DOHH2 (cell line): ENCODE data around the gene MRTFB.
A peak's percentile ranks its signal among the peaks of the same experiment; 100 is the strongest.

Experiments
- H3F3A ChIP-seq: fragments of 200-600 bp; sonication (generic), shearing (Covaris generic); 2 replicates; pipeline ENCODE4 v1.6.0; 2016; ENCODE audit warnings: antibody characterized with exemption, mild to moderate bottlenecking; ENCODE audit not compliant: control insufficient read depth, insufficient read depth
- H3K27ac ChIP-seq: fragments of 200-600 bp; sonication (generic); 2 replicates; pipeline ENCODE4 v1.5.1; 2014; ENCODE audit warnings: low read depth, mild to moderate bottlenecking, low read length, moderate library complexity
- H3K27me3 ChIP-seq: fragments of 200-600 bp; sonication (generic); 2 replicates; pipeline ENCODE4 v1.6.1; 2014; ENCODE audit warnings: mild to moderate bottlenecking, low read length, mixed read lengths; ENCODE audit not compliant: control insufficient read depth
- H3K36me3 ChIP-seq: fragments of 200-600 bp; sonication (generic); 2 replicates; pipeline ENCODE4 v1.6.1; 2014; ENCODE audit warnings: mild to moderate bottlenecking, low read length, moderate library complexity, mixed read lengths; ENCODE audit not compliant: control insufficient read depth
- H3K4me1 ChIP-seq: fragments of 200-600 bp; sonication (generic); 2 replicates; pipeline ENCODE4 v1.6.1; 2014; ENCODE audit warnings: mild to moderate bottlenecking, low read length, mixed read lengths; ENCODE audit not compliant: control insufficient read depth
- H3K4me2 ChIP-seq: fragments of 200-600 bp; sonication (generic); 2 replicates; pipeline ENCODE4 v1.6.0; 2014; ENCODE audit warnings: mild to moderate bottlenecking, low read length, moderate library complexity
- H3K4me3 ChIP-seq: fragments of 200-600 bp; sonication (generic); 2 replicates; pipeline ENCODE4 v1.5.1; 2014; ENCODE audit warnings: mild to moderate bottlenecking, low read length, mixed read lengths
- H3K79me2 ChIP-seq: fragments of 200-600 bp; sonication (generic); 2 replicates; pipeline ENCODE4 v1.6.1; 2014; ENCODE audit warnings: mild to moderate bottlenecking, low read length, mixed read lengths; ENCODE audit not compliant: control insufficient read depth
- H3K9me2 ChIP-seq: fragments of 200-600 bp; sonication (generic); replicated peaks from 2 replicates; pipeline ENCODE4 v1.6.1; 2014; ENCODE audit warnings: mild to moderate bottlenecking, low read length, mixed read lengths; ENCODE audit not compliant: control insufficient read depth
- H3K9me3 ChIP-seq: fragments of 200-600 bp; sonication (generic); 2 replicates; pipeline ENCODE4 v1.6.1; 2014; ENCODE audit warnings: antibody characterized with exemption, low read length, mixed read lengths; ENCODE audit not compliant: control insufficient read depth, insufficient read depth
- H4K20me1 ChIP-seq: fragments of 200-600 bp; sonication (generic); 2 replicates; pipeline ENCODE4 v1.6.0; 2014; ENCODE audit warnings: low read depth, mild to moderate bottlenecking, antibody characterized with exemption, low read length, moderate library complexity; ENCODE audit not compliant: control insufficient read depth, insufficient read depth
- EZH2phosphoT487 ChIP-seq: fragments of 200-600 bp; sonication (generic); IDR thresholded peaks from 2 replicates; pipeline ENCODE4 v1.6.1; 2017; ENCODE audit warnings: borderline replicate concordance, mild to moderate bottlenecking, antibody characterized with exemption, low read length, moderate library complexity, mixed read lengths
- TF ChIP-seq, protein P1 (sequence below): fragments of 200-600 bp; sonication (generic); IDR thresholded peaks from one replicate; pipeline ENCODE4 v1.5.1; 2014; ENCODE audit warnings: antibody characterized with exemption, mild to moderate bottlenecking, low read depth, low read length; ENCODE audit not compliant: poor library complexity, severe bottlenecking

The MRTFB gene

DNA sequence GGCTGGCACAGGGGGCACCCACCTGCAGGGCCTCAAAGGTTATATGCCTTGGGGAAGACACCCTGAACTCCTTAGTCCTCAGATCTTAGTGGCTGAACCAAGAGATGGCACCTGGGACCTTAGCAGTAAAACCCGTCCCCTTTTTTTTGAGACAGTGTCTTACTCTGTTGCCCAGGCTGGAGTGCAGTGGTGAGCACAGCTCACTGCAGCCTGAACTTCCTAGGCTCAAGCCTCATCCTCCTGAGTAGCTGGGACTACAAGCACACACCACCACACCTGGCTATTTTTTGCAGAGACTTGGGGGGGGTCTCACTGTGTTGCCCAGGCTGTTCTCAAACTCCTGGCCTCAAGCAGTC lies 237.2 kb downstream of the MRTFB start:
- H3K36me3 ChIP-seq = no peaks in the 10 kb centered on the region
- peaks cover 60% of the 10 kb centered on the region for H3K4me1 ChIP-seq
- TF ChIP-seq, protein P1, sequence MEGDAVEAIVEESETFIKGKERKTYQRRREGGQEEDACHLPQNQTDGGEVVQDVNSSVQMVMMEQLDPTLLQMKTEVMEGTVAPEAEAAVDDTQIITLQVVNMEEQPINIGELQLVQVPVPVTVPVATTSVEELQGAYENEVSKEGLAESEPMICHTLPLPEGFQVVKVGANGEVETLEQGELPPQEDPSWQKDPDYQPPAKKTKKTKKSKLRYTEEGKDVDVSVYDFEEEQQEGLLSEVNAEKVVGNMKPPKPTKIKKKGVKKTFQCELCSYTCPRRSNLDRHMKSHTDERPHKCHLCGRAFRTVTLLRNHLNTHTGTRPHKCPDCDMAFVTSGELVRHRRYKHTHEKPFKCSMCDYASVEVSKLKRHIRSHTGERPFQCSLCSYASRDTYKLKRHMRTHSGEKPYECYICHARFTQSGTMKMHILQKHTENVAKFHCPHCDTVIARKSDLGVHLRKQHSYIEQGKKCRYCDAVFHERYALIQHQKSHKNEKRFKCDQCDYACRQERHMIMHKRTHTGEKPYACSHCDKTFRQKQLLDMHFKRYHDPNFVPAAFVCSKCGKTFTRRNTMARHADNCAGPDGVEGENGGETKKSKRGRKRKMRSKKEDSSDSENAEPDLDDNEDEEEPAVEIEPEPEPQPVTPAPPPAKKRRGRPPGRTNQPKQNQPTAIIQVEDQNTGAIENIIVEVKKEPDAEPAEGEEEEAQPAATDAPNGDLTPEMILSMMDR = no peak
- TF ChIP-seq EZH2phosphoT487 = no peak
- peaks cover 71% of the 10 kb centered on the region for H3K79me2 ChIP-seq
- H4K20me1 ChIP-seq = no peaks in the 10 kb centered on the region; the same call in 1 of the 2 replicates
- 0 out of 2 replicates have a peak, but pooled peaks cover 2% of the 10 kb centered on the region for H3F3A ChIP-seq
- H3K9me3 ChIP-seq = no peaks in the 10 kb centered on the region
- H3K4me3 ChIP-seq = no peak overlapping the region
- H3K27ac ChIP-seq = no peak overlapping the region
- no peaks in the 10 kb centered on the region for H3K9me2 ChIP-seq
- H3K4me2 ChIP-seq = no peak overlapping the region; the same call in 1 of the 2 replicates
- H3K27me3 ChIP-seq = no peaks in the 10 kb centered on the region; the same call in 1 of the 2 replicates

DNA sequence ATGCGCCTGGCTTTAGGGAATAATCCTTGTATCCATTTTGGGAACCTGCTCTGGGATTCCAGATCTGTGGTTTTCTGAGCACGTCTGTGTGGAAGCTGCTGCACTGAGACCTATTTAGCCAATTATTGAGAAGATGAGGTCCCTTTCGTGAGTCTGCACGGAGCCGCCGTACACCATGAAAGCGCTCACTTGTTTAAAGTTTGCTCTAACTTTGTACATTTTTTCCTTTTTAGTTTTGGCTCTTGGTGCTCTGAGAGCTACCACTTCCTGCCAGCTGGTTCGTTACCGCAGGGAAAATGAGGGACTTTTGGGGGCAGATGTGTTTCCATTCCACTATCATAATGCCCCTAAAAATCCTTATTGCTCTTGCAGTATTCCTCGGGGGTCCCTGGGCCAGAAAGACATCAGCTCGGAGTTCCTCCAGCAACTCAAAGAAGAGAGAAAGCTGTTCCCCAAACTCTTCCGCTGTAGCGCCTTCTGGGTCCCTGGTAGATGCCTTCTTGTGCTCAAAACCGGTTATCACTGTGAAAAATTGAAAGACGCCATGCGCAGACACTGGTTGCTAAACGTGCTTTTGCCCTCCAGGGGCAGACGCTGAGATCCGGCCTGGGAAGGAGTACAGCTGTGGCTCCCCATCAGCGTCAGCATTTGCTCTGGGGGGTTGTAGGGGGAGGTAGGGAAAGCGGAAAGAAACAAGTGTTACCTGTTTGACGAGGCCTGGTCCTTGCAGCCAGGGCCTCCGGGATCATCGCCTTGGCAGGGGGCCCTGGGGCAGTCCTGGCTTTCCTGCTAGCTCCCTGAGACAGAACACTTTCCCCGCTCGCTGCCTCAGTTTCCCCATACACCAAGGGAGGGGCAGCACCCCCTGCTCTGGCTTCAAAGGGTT lies 238.1 kb downstream of the MRTFB start:
- no peak overlapping the region for H3K27ac ChIP-seq
- peaks cover 62% of the 10 kb centered on the region for H3K79me2 ChIP-seq
- H3K27me3 ChIP-seq = no peaks in the 10 kb centered on the region
- H3K36me3 ChIP-seq = no peaks in the 10 kb centered on the region
- peaks cover 60% of the 10 kb centered on the region for H3K4me1 ChIP-seq
- H3K9me3 ChIP-seq = no peaks in the 10 kb centered on the region
- peak overlapping the region; percentile 21 for H3K4me3 ChIP-seq
- no peak for TF ChIP-seq EZH2phosphoT487
- TF ChIP-seq, protein P1 = peak; percentile 18
- H3F3A ChIP-seq = 0 out of 2 replicates have a peak, but pooled peaks cover 2% of the 10 kb centered on the region
- no peaks in the 10 kb centered on the region; the same call in 1 of the 2 replicates for H4K20me1 ChIP-seq
- H3K4me2 ChIP-seq = peak overlapping the region; percentile 56
- no peaks in the 10 kb centered on the region for H3K9me2 ChIP-seq

DNA sequence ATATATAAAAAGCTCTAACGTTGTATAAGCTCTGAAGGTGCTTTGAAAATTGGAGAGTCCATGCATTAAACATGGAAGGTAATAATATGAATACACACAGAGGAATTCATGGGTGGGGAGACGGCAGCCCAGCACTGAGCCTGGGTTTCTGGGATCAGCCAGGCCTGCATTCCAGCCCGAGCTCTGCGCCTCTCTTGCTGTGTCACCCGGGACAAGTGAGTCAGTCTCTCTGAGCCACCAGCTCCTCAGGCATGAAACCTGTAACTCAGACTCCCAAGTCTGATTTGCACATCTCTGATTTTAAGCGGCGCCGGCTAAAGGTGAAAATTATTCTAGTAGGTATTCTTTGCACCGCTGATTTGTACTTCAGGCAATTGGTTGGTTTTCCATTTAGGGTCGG lies 238.8 kb downstream of the MRTFB start:
- Histone ChIP-seq H3K4me3 (no peak overlapping the region), H3K4me2 (peak overlapping the region; percentile 56), H3K27ac (no peak overlapping the region), H3K79me2 (peaks cover 58% of the 10 kb centered on the region), H3K9me2 (no peaks in the 10 kb centered on the region), H3F3A (0 out of 2 replicates have a peak, but pooled peaks cover 2% of the 10 kb centered on the region), H3K27me3 (no peaks in the 10 kb centered on the region), H3K9me3 (no peaks in the 10 kb centered on the region), H4K20me1 (no peaks in the 10 kb centered on the region; the same call in 1 of the 2 replicates), H3K4me1 (peaks cover 61% of the 10 kb centered on the region), H3K36me3 (no peaks in the 10 kb centered on the region)
- TF ChIP-seq, protein P1 = no peak
